ENCODE data around the gene KLK7. TPM values are rescaled to one million over a fixed set of nuclear protein-coding genes. Genes with fewer than 3 reads are reported as not detected.

The KLK7 gene
- total and polyA plus RNA-seq, 2 experiments from 2014 or later = 0.43 TPM; not detected in 1

DNA sequence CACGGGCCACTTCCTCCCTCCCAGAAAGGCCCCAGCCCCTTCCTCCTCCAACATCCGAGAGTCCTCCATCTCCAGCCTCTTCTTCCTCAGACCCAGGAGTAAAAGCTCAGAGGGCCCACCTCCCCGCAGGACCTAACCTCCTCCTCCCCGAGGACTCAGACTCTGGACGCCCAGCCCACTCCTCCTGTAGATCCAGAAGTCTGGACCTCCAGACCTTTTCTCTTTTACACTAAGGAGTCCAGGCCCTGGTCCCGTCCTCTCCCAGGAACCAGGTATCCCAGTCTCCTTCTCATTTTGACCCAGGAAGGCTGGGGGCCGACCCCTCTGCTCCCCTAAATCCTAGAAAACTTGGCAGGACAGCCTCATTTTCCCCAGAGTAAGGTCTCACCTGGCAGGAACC lies 19.6 kb upstream of the KLK7 start:
- DNase-seq (ENCODE audit: low read depth in 1 of 2, low spot score in 1 of 2) = no peak
- Histone ChIP-seq H3K9me3 (ENCODE audit: low read depth) (no peaks in the 10 kb centered on the region), H3K4me1 (ENCODE audit: low read depth) (no peaks in the 10 kb centered on the region), H3K4me3 (no peak overlapping the region), H3K36me3 (no peaks in the 10 kb centered on the region), H3K27me3 (peaks cover 17% of the 10 kb centered on the region), H3K27ac (no peak overlapping the region)
- no peak for TF ChIP-seq CTCF (IDR thresholded peaks at IDR 0.05; ENCODE audit: low read depth, low read length)

DNA sequence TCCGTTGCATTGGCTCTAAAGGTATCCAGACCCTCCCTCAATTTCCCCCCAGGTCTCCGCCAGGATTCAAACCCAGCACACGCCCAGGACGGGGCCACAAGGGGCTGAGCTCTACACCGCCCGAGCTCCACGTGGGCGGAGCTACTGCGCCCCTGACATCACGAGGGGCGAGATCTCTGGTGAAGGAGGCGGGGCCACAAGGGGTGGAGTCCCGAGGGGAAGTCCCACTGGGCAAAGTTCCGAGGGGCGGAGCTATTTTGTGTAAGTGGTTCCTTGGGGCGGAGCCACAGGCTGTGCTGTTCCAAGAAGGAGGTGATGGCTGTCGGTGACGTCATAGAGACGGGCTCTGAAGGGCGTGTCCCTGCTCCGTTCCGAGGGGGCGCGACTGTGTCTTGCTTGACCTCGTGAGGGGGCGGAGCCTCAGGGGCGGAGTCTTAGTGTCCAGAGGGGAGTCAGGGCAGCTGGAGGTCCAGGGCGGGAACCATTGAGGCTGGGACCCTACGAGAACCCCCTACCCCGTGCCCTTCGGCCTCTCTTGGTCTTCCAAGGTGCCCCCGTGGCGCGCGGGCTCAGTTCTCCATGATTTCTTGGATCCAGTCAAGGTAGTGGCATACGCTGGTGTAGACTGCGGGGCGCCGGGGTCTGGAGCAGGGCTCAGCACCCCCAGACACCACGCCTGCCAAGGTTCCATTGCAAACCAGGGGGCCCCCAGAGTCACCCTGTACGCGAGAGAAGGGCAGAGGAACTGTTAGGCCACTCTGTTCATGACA lies 19.0 kb upstream of the KLK7 start:
- Histone ChIP-seq H3K9me3 (ENCODE audit: low read depth) (no peaks in the 10 kb centered on the region), H3K27ac (no peak overlapping the region), H3K27me3 (peaks cover 15% of the 10 kb centered on the region), H3K4me1 (ENCODE audit: low read depth) (no peaks in the 10 kb centered on the region), H3K4me3 (no peak overlapping the region), H3K36me3 (no peaks in the 10 kb centered on the region)
- DNase-seq (ENCODE audit: low read depth in 1 of 2, low spot score in 1 of 2) = peak; percentile 17 to 22
- no peak for TF ChIP-seq CTCF (IDR thresholded peaks at IDR 0.05; ENCODE audit: low read depth, low read length)

DNA sequence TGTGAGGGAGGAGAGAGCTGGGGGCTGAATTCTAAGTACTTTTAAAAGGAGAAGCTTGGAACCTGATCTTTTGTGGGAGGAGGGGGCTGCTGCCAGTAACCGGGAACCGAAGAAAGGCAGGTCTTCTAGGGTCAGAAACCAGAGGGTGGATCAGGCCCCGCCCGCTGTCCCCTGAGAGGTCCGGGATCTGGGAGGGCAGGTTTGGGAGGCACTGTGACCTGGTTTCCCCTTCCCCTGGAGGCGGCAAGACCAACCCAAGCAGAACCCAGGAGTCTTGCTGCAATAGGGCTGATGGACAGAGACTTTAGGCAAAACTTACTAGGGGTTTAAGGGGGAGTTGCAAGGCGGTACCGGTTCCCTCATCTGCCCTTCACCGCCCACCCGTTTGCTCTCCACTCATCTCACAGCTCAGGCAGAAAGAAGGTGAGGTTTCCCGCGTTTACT lies 18.4 kb upstream of the KLK7 start:
- Histone ChIP-seq H3K4me3 (no peak overlapping the region), H3K27me3 (peaks cover 11% of the 10 kb centered on the region), H3K4me1 (ENCODE audit: low read depth) (no peaks in the 10 kb centered on the region), H3K27ac (no peak overlapping the region), H3K36me3 (no peaks in the 10 kb centered on the region), H3K9me3 (ENCODE audit: low read depth) (no peaks in the 10 kb centered on the region)
- no peak for TF ChIP-seq CTCF (IDR thresholded peaks at IDR 0.05; ENCODE audit: low read depth, low read length)
- no peak for DNase-seq (ENCODE audit: low read depth in 1 of 2, low spot score in 1 of 2)

- Histone ChIP-seq H3K27me3 (peaks cover 5% of the 10 kb centered on the region), H3K36me3 (no peaks in the 10 kb centered on the region), H3K27ac (no peak within 1 kb of the TSS), H3K4me1 (ENCODE audit: low read depth) (no peaks in the 10 kb centered on the region), H3K9me3 (ENCODE audit: low read depth) (no peaks in the 10 kb centered on the region), H3K4me3 (no peak within 1 kb of the TSS)
- DNase-seq (ENCODE audit: low read depth in 1 of 2, low spot score in 1 of 2) = no peak
- no peak for TF ChIP-seq CTCF (IDR thresholded peaks at IDR 0.05; ENCODE audit: low read depth, low read length)
These were observed 17.8 kb upstream of the KLK7 start, which contains the start of gene KLK8 for GRCh38 chr19:51001515-51001914. Gene KLK8 (minus strand): TSS chr19:51001604. CDS start chr19:51001167, 437 bp downstream.

DNA sequence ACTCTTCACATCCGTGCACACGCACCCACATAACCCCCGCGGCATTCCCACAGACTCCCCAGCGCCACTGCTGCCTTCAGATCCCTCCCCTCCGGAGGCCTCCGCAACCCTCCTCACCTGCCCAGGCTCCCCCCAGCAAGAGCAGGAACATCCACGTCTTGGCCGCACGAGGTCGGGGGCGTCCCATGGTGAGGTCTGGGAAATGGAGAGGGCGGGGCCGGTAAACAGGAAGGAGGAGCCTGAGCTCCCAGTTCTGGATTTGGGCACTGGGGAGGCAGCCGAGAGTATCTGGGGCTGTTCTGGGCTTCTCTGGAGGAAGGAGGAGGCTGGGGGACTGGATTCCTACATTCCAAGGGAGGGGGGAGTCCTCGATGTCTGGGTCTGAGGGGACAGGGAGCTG lies 17.3 kb upstream of the KLK7 start:
- H3K4me3 ChIP-seq = no peak overlapping the region

More for the DNA sequence above, 17.3 kb upstream of the KLK7 start:
- H3K36me3 ChIP-seq = no peaks in the 10 kb centered on the region
- no peaks in the 10 kb centered on the region for H3K9me3 ChIP-seq (ENCODE audit: low read depth)
- TF ChIP-seq CTCF (IDR thresholded peaks at IDR 0.05; ENCODE audit: low read depth, low read length) = no peak
- no peak overlapping the region for H3K27ac ChIP-seq
- H3K4me1 ChIP-seq (ENCODE audit: low read depth) = no peaks in the 10 kb centered on the region
- no peaks in the 10 kb centered on the region for H3K27me3 ChIP-seq
- DNase-seq (ENCODE audit: low read depth in 1 of 2, low spot score in 1 of 2) = no peak
